Measurements from ENCODE around the gene UBR3. TPM values are rescaled to one million over a fixed set of nuclear protein-coding genes. Genes with fewer than 3 reads are reported as not detected.
"Not testable (repeated sequence)": the region's sequence is repeated elsewhere in the genome, so short reads cannot be mapped to it uniquely, and the experiment has no call there.

The UBR3 gene
- polyA plus RNA-seq, 1 donor, result 48.3 TPM

DNA sequence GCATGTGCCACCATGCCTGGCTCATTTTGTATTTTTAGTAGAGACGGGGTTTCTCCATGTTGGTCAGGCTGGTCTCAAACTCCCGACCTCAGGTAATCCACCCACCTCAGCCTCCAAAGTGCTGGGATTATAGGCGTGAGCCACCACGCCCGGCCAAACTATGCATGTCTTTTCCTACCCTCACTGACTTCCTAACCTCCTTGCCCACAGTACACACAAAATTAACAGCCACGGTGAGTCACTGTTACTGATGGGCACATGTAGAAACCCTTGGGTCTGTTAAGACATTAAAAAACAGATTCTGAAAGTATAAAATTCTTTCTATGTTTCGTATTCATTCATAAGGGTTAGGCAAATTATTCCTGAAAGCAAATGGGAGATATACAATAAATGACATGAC is 7.2 kb upstream of the UBR3 start:
- DNase-seq, result not testable (repeated sequence)

DNA sequence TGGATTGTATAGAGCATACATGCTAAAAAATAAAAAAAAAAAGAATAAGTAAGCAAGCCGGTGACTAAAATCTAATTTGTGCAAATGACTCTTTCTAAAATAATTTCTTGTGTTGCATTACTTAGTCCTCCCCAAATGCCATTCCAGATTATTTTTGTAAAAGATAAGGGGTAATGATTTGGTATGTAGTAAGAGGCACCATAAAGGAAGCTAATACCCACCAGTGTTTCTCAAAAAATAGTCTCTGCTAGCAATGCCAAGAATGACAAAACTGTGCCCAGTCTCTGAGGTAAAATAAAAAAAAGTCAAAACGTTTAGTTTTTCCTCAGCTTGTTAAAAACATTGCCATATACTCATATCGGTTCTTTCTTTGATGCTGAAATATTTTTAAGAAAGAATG is 5.2 kb upstream of the UBR3 start:
- DNase-seq, result no peak

- no peak for DNase-seq
Observed at GRCh38 chr2:169822785-169823392, 4.4 kb upstream of the UBR3 start.

DNA sequence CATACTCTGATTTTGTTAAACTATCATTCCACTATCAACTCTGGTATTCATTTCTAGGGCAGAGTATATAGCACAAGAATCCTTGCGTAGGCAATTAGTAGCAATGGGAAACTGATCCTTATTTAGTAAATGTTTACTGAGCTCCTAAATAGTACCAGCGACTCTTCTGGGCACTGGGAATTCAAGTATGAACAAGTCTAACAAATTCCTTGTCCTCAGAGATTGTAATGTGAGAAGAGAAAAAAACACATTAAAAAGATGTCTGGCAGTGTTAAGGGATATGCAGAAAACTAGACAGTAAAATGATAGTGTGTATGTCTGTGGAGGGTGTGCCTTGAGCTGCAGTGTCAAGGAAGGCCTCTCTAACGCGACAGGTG is 3.3 kb upstream of the UBR3 start:
- no peak for DNase-seq

DNA sequence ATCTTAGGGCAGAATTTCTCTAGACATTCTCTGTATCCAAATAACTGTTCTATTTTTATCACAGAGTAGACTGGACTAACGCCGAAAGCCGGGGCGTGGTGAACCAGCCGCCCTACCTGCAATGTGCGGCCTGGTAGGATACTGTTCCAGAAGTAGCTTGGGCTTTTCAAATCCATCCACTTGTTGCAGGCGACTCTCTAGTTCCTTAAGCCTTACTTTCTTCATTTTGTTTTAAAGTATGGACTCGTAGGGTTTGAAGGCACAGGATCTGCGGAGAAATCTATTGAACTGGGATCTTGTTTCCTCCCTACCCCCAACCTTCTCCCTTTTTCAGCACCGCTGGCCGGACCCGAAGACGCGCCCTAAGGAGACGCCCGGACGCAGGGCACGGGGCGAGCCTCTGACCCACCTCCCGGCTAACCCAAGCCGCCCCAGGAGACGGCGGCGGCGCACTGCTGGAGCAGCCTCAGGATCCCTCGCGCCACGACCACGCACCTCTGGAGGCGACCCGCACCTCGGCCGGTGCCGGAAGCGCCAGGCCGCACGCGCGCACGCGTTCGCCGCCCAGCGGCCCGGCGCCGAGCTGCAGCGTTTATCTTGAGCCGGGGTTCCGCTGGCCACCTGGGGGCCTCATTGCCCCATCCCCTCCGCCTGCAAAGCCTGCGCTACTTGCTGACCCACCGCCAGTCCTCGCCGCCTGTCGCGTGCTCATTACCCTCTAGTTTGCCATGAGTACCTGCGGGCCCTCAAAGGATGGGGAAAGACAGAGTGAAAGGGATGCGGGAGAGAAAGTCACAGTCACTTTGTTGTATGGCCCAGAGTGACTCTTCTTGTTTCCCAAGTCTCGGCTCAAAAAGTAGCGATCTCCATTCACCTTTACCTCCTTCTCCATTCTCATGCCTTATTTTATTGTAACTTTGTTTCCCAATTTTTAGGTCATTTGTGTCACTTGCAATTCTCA is 2.6 kb upstream of the UBR3 start, which contains the start of gene METTL5:
Gene METTL5, minus strand, starts transcription at position 533 of the 961 bp plus-strand sequence. Its CDS starts 308 bp downstream, at position 225.
- DNase-seq, result peak; percentile 86

GRCh38 chr2:169828141-169828811 is 1.0 kb downstream of the UBR3 start:
- peak; percentile 18 for DNase-seq

DNA sequence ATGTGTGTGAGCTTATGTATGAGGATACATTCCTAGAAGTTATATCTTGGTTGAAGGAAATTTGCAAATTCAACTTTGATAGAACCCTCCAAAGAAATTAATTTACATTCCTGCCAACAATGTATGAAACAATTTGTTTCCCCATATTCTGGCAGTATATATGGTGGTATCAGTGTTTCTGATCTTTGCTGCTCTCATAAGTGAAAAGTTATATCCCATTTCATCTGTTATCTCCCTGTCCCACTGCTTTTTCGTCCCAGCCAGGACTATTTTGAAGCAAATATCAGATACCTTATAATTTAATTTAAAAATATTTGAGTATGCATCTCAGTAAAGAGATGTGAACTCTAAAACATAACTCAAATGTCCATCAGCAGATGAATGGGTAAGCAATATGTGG is 7.1 kb downstream of the UBR3 start:
- DNase-seq, result no peak

- no peak for DNase-seq
Observed at GRCh38 chr2:169838743-169839489, 11.7 kb downstream of the UBR3 start.

- DNase-seq, result no peak
Observed at GRCh38 chr2:169839954-169840746, 12.9 kb downstream of the UBR3 start.

DNA sequence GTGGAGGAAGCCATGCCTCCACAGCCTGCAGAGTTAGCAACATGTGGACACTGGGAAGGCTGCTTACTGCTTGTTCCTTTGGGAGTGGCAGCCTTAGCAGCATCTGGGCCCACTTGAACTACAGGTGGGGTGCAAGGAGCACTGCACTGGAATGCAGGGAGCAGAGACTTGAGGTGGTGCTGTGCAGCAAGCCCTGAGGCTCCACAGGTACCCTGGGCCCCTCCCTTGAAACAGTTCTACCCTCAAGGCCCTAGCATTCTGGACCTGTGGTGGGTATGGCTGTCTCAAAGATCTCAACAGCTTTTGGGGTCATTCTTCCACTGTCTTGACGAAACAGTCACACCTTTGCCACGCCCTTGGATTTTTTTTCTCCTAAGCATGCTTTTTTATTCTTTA is 13.5 kb downstream of the UBR3 start:
- DNase-seq, result no peak

GRCh38 chr2:169841625-169842024 is 14.4 kb downstream of the UBR3 start:
- DNase-seq, result not testable (repeated sequence)

GRCh38 chr2:169845016-169845415 is 17.8 kb downstream of the UBR3 start:
- DNase-seq, result no peak

GRCh38 chr2:169848959-169849693 is 21.9 kb downstream of the UBR3 start:
- DNase-seq, result not testable (repeated sequence)

DNA sequence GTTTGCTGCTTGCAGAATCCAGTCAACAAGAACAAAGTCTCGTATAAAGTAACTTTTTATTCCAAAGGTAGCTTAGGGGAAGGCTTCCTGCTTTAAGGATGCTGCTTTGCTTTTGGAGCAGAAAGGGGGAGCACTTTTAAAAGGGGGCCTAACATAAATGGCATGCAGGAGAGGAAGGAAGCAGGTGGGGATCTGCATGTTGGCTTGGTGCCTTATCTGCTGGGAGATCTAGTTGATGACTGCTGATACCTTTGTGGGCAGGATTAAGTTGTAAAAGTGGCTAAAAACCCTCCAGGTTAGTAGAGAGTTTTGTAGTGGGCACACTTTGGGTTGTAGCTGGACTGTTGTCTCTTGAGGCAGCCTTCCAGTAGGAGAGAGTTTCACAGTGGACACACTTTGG is 22.5 kb downstream of the UBR3 start:
- no peak for DNase-seq

DNA sequence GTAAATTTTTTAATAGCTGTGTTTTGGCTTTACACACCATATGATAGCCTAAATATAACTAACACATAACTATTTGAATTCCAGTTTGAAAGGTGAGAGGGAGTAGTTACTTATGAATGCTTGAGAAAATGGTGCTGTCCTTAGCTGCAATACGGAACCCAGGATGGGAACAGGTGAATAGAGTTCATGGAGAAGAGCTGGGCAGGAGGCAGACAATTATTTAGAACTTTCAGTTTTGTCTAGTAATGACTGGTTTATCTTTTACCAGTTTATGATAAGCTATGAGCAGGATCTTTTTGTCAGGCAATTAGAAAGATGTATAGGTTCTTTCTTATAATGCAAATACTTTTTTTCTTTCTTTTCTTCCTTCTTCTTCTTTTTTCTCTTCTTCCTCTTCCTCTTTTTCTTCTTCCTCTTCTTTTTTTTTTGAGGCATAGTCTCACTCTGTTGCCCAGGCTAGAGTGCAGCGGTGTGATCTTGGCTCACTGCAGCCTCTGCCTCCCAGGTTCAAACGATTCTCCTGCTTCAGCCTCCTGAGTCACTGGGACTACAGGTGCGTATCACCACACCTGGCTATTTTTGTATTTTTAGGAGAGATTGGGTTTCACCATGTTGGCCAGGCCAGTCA is 25.9 kb downstream of the UBR3 start:
- no peak for DNase-seq

DNA sequence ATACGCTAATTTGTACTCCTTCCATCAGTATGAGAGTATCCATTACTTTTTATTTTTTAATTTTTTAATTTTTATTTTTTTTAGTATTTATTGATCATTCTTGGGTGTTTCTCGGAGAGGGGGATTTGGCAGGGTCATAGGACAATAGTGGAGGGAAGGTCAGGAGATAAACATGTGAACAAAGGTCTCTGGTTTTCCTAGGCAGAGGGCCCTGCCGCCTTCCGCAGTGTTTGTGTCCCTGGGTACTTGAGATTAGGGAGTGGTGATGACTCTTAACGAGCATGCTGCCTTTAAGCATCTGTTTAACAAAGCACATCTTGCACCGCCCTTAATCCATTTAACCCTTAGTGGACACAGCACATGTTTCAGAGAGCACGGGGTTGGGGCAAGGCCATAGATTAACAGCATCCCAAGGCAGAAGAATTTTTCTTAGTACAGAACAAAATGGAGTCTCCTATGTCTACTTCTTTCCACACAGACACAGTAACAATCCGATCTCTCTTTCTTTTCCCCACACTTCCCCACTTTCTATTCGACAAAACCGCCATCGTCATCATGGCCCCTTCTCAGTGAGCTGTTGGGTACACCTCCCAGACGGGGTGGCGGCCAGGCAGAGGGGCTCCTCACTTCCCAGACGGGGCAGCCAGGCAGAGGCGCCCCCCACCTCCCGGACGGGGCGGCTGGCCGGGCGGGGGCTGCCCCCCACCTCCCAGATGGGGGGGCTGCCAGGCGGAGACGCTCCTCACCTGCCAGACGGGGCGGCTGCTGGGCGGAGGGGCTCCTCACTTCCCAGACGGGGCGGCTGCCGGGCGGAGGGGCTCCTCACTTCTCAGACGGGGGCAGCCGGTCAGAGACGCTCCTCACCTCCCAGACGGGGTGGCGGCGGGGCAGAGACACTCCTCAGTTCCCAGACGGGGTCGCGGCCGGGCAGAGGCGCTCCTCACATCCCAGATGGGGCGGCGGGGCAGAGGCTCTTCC is 28.3 kb downstream of the UBR3 start:
- not testable (repeated sequence) for DNase-seq

- DNase-seq, result no peak
Observed at GRCh38 chr2:169859423-169859822, 32.2 kb downstream of the UBR3 start.

GRCh38 chr2:169860149-169860548 is 32.9 kb downstream of the UBR3 start:
- DNase-seq, result no peak

DNA sequence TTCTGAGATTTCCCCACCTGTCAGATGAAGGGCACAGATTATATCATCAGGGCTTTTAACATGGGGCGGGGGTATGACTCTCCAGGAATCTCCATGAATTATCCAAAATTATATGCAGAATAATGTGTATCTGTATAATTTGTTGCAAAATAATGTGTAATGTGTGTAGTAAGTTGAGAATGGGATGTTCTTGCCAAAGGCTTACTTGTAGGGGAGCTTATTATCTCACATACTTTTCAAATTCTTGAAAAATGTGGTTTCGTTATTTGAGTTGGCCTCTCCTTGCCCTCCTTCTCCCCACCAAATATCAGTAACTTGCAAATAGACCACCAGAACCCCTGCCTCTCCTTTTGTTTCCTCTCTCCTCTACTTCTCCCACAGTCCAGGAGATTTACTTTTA is 35.6 kb downstream of the UBR3 start:
- DNase-seq, result no peak
